Activated T-cell treated with anti-CD3 and anti-CD28 coated beads for 24 hours (primary cell): Measurements from ENCODE around the gene PODXL.
"Not testable (repeated sequence)": the region's sequence is repeated elsewhere in the genome, so short reads cannot be mapped to it uniquely, and the experiment has no call there.

Experiments used
- DNase-seq: peaks from one replicate; pipeline ENCODE4 v3.0.0-alpha.2; 2020; ENCODE audit warnings: low read depth

PODXL gene

DNA sequence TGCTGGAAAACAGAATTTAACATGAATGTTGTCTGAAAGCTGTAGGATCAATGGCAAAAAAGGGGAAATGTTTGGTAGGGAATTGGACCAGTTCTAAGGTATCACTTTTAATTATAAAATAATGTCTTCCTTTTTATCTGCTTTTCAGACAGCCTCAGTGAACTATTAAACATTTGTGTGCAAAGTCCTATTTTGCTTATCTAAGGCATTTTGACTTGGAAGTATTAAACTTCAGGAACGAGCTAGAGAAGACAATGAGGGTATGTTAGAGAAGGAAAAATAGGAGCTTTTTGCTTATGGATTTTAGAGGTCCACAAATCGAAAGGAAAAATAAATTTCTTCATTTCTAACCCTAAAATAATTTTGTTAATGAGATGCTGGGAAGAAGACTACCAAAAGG, 63.3 kb downstream of the PODXL start:
- DNase-seq: no peak

DNA sequence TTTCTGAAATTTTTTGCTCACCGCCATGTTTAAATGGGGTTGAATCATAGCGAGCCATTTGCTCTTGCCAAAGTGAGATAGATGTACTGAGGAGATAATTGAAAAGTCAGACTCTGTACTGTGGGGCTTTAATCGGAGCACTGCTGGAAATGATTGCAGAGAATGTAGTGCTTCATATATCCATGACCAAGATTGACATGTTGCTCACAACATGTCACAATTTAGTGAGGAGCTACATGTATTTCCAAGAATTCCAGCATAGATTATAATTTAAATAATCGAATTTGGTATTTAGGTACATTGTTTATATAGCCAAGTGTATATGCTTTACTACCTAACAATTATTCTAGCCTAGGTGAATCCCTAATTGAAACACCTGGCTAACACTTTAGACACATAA, 66.5 kb downstream of the PODXL start:
- no peak for DNase-seq

DNA sequence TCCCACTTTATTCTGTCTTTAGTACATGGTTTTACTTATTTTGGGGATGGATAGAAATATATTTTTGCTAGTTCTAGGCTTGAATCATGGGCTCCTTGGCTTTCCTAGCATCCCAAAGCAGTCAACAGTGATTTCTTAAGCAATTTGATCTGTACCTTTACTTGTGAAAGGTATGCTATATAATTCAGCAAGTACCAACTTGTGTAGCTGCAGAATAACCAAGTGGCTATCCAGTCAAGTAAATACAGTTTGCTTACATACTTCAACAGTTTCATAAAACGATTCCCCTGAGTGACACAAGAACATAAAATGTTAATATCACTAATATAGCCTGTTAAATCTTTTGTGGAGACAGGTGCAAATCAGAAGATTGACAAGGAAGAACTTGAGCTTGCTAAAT, 67.2 kb downstream of the PODXL start:
- DNase-seq: no peak

DNA sequence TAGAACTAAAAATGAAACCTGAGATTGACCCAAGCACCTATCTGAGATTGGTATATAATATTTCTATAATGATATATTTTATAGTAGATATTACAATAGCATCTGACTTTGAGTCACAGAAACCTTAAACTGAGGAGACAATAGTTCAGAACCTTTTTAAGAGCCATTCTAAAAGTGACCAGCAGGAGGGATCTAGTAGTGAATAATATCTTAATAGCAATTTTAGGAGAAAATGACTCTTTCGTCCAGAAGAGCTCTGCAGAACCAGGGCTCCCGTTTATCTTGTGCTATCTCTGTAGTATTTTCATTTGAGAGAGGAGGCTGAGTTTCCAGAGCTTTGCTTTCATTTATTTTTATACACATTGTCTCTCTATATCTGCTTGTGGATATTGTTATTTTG, 68.1 kb downstream of the PODXL start:
- no peak for DNase-seq

DNA sequence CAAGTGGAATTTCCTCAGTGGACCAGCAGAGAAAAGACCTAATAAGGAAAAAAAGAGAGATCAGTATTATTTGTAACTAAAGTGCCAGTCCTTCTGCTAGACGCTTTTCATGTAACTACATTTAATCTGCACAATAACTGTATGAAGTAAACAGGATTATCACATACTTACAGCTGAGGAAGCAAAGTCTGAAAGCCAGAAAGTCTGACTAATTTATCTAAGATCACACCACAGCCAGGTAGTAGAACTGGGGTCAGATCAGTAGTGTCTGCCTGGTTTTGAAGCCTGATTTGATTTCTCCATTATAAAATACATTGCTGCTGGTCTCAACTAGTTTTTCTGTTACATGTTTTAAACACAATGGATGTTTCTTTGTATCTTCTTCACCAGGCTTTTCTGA, 69.2 kb downstream of the PODXL start:
- no peak for DNase-seq

DNA sequence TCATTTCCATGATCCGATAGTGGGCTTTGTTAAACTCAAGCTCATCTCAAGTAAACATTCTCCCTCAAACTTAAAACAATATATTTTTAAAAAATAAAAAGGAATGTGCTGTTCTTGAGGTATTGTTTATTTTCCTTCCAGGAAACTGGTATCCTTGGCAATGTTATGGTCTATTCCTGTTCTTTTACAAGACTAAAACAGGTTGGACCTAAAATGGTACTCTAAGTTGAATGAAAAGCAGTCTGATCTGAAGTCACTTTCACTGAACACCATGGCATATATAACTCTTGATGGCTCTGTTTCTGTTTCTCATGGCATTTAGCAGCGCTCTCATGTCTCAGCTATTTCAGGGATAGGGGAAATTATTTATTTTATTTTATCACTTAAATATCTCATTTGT, 70.1 kb downstream of the PODXL start:
- no peak for DNase-seq

DNA sequence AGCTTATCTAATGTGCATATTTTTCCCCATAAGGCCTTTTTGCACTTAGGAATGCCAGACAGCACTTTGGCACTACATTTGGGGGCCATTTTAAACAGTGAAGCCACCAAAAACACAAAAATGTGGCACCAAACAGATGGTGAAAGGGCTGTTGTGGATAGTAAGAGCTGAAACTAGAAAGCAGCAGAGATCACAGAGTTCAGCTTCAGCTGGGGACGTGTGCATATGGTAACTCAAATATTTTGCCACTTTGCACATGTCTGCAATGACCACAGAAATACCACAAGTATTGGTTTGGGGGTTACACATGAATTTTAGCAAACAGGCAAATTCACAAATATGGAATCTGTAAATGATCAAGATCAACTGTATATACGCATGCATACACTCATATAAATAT, 72.8 kb downstream of the PODXL start:
- DNase-seq: no peak

DNA sequence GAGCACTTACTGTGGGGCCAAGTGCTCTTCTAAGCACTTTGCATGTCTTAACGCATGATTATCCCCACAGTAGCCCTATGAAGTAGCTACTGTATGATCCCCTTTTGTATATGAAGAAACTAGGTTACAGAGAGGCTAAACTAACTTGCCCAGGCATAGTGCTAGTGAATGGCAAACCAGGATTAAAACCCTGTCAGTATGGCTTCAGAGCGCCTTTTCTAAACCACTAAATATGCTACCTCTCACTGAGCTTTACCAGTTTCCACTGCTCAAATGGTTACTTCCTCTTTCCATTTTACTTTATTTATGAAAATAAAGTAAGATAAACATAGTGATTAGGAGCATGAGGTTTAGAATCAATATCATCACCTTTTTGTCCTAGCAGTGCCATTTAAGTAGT, 73.6 kb downstream of the PODXL start:
- no peak for DNase-seq

DNA sequence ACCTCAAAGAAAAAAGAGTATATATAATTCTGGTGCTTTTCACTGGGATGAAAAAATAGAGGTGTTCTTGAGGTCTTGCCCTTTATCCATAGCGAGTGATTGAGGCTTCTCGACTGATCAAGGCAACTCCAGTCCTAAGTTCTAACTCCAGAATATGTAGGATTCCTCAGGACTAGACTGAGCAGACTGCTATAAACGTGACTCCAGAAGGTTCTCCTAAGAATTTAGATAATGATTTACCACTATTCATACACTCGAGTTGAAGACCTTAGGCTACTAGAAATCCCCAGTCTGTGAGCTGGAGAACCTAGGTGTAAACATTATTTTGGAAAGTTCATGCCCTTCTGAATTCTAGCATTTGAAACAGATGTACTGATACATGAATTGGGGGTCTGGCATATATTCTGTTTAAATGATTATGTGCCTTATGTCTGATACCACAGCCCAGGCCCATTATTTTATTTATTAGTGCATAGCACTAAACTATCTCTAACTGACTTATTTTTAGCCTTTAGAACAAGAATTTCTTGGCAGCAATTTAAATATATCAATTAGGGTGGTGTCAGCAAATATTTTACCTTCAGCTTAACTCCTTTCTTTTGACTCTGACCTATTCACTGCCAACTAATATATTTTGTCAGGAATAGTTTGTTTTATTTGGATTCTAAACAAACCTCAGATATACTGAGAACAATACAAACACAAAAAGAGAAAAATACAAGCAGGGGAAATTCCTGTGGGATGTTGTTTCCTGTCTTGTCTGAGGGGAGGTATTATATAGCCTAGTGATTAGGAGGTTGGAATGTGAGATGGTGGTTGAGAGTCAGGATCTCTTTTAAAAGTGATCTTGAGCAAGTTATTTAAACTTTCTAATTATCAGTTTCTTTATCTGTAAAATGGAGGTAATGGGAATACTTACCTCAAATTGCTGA, 75.8 kb downstream of the PODXL start:
- no peak for DNase-seq

DNA sequence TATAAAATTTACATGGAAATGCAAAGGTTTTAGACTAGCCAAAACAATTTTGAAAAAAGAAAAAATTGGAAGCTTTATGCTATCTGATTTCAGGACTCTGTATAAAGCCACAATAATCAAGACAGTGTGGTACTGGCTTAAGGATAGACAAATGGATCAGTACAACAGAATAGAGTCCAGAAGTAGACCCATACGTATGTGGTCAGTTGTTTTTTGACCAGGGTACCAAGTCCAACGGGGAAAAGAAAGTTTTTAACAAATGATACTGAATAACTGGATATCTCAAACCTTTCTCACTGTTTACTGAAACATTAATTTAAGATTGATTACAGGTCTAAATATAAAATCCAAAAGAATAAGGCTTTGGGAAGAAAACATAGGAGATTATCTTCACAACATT, 79.7 kb downstream of the PODXL start:
- DNase-seq: no peak

DNA sequence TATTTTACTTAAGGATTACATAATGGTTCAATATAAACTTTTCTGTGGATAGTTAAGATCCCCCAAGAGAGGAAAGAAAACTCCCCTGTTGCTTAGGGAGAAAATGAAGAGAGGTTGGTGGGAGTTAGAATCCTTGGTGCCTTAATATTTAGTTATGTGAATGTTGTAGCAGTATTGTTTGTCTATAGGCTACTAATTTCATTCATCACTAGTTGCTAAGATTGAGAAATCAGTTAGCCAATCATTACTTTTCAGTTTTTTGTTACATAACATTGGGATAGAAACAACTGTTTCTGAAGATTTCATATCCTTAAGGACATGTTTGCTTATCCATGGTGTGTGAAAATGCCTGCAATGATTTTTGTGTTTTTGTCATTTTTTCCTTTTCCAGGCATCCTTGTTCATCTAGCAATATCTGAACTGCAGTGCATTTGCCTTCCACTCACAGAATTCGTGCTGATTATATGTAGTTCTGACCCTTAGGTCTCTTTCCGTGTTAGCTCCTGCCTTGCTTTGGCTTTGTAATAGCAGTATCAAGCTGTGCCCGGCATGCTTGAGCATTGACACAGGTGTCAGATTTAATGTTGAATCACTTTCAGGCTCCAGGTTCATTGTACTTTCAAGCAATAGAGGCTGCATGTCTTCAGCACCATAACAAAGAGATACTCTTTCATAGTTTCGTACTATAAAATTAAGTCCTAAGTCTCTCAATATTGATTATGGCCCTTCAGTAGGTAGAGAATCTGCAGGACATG, 85.0 kb downstream of the PODXL start:
- no peak for DNase-seq

DNA sequence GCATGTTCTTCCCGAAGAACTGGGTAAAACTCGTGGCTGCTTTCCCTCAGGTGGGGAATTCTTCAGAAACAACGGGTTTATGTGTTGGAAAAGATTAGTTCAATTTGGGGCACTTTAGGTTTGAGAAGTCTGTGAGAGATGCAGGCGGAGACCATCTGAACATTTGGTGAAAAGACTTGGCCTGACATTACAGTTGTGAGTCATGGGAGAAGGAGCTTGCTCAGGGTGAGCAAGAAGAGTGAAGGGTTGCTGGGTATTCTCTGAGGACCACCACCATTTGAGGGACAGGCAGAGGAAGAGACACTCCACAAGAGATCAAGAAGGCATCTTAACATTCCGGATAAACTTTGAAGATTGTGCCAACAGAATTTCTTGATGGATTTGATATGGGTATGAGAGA, 88.6 kb downstream of the PODXL start:
- no peak for DNase-seq

DNA sequence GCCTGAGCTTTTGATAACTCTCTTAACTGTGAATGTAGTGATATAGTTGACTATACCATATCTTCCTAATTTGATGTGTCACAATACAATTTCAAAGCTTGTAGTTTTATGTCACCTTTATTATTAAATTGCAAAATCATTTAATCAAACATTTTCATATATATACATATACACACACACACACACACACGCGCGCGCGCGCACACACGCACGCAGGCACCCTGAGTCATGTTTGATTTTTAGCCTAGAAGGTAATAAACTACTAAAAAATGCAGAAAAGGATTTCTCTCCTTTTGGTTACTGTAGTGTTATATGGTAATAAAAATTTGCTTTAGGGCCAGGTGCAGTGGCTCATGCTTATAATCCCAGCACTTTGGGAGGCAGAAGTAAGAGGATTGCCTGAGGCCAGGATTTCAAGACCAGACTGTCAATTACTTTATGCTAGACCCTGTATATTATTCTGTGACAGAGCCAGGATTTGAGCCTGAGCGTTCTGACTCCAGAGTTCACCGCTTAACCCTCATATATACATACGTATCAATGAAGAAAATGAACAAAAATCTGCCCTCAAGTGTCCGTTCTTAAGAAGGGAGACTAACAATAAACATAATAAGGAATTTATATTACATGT, 89.6 kb downstream of the PODXL start:
- no peak for DNase-seq

DNA sequence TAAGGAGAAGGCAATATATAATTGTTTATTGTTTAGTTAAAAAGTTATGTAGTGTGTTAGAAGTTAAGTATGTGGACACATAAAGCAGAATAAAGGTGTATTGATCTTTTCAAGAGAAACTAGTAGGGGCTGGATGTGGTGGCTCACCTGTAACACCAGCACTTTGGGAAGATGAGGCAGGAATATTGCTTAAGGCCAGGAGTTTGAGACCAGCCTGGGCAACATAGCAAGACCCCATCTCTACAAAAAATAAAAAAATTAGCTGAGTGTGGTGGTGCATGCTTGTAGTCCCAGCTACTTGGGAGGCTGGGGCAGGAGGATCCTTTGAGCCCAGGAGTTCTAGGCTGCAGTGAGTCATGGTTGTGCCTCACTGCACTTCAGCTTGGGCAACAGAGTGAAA, 93.7 kb downstream of the PODXL start:
- DNase-seq: not testable (repeated sequence)

DNA sequence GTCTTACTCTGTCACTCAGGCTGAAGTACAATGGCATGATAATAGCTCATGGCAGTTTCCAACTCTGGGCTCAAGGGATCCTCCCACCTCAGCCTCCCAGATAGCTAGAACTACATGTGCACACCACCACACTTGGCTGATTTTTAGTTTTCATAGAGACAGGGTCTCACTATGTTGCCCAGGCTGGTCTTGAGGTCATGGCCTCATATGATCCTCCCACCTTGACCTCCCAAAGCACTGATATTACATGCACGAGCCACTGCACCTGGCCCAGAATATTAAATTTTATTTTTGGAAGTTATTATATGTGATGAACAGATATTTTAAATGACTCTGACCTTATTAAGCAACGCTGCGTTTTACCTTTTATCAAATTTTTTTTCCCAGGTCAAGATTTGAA, 94.4 kb downstream of the PODXL start:
- no peak for DNase-seq

DNA sequence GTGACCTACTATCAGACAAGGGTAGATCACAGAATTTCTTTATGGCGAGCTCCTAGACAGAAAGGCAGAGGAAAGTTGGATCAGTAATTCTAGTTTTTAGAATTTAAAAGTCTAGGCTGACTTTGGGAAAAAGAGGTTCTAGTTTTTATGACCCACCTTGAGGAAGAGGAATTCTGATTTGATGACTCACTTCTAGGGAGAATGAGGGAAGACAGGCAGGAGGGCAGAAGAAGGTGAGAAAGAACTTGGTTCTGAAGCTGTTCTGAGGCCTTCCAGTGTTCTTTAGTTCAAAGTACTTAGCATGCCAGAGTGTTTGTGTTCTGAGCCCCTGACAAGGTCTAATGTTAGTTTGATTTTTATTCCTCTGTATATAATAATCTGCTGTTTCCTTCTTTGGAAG, 97.2 kb downstream of the PODXL start:
- no peak for DNase-seq

DNA sequence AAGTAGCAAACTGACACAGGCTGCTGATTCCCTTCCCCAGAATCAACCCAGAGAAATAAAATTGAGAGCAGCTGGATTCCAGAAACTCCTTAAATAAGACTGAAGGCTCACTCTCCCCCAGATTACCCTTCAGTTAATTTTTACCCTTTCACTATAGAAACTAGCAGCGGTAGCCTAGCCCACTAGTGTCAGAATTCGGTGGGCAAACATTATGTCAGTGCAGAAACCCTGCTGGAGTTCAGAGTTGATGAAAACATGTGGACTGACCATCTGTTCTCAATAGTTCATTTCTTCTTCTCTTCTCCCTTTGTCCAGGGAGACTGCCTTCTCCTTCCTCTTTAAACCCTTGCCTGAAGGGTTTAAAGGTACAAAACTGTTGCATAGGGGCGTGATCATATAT, 100.1 kb downstream of the PODXL start:
- DNase-seq: no peak

DNA sequence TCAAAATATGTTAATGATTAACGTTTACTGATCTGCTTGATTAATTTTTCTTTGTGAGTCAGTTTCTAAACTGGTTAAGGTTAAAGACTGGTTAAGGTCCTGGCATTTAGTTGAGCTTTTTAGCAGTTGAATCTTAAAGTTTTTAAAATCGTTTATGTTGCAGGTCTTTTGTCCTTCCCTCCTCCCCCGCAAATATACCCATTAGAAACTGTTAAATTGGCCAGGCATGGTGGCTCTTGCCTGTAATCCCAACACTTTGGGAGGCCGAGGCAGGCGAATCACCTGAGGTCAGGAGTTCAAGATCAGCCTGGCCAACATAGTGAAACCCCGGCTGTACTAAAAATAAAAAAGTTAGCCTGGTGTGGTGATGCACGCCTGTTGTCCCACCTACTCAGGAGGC, 100.9 kb downstream of the PODXL start:
- DNase-seq: no peak

DNA sequence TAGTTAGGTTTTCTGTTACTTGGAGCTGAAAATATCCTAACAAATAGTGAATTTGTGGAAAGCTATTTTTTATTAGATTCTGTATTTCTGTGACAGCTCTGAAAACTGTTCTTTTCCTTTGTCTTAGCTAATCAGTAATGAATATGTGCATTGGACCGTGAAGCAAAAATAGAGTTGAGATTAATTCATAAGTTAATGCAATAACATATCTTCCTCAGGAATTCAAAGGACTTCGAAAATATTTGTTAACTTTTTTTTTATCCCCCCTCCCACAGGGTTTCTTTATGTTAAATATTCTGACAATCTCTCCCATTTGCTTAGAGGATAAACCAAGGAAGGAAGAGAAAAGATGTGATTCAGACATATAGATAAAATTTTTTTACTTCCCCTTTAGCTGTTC, 101.4 kb downstream of the PODXL start:
- DNase-seq: no peak

DNA sequence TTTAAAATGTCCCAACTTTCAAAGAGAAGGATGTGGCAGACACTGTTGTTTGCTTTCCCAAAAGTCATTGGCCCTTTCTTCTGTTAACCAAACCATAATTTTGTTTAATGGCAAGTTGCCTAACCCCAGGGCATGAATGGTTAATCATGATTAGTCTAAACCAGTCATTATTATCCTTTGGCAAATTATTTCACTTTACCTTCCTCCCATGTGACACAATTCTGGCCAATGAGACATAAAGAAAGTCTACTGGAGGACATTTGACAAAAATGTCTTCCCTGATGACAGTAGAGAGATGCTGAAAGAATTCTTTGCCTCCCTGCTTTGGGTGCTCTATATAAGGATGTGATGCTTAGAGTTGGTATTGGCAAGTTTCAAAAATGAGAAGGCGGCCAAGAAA, 101.9 kb downstream of the PODXL start:
- DNase-seq: no peak
